HG03045 (cell line): ENCODE results near the gene PRSS1.
A peak's percentile ranks its signal among the peaks of the same experiment; 100 is the strongest.
"Not testable (repeated sequence)": the region's sequence is repeated elsewhere in the genome, so short reads cannot be mapped to it uniquely, and the experiment has no call there.

Experiments
- ATAC-seq: cut with Tn5 transposase; IDR thresholded peaks from one replicate; pipeline ENCODE4 v1.9.1; 2021; ENCODE audit warnings: mild to moderate bottlenecking, moderate library complexity; ENCODE audit not compliant: unreplicated experiment

PRSS1 gene

GRCh38 chr7:142749218-142749993 lies at the start of gene PRSS1:
Gene PRSS1, plus strand, starts transcription at chr7:142749472. Its CDS starts 13 bp downstream, at chr7:142749485.
- ATAC-seq = no peak

DNA sequence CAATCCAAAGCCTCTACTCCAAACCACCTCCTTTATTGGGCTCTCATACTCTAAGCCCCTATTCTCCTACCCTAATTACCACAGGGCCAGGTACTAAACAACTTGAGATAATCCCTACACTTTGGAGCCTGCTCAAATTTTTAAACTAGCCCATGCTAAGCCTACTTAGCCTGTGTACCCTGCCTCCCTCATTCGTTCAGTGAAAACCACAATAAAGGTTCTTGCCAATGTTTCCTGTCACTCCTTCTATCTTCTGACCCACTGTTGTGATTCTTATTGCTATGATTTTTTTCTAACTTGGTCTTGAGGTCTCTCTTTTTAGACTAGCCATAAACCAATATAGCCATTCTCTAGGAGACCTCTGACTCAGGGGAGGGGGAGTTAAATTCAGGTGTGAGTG lies 48.3 kb upstream of the PRSS1 start:
- not testable (repeated sequence) for ATAC-seq

GRCh38 chr7:142703655-142704305 lies 45.5 kb upstream of the PRSS1 start:
- no peak for ATAC-seq

DNA sequence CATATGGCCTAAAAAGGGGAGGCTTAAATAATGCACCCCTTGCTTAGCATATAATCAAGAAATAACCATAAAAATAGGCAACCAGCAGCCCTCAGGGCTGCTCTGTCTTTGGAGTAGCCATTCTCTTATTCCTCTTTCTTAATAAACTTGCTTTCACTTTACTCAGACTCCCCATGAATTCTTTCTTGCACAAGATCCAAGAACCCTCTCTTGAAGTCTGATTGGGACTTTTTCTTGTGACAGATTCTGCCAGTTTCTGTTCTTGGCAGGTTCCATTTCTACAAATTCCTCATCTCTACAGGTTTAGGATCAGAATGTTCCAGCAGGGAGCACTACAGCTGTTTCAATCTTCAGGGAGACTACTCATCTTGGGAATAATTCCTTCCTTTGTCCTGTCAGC lies 40.5 kb upstream of the PRSS1 start:
- ATAC-seq = not testable (repeated sequence)

DNA sequence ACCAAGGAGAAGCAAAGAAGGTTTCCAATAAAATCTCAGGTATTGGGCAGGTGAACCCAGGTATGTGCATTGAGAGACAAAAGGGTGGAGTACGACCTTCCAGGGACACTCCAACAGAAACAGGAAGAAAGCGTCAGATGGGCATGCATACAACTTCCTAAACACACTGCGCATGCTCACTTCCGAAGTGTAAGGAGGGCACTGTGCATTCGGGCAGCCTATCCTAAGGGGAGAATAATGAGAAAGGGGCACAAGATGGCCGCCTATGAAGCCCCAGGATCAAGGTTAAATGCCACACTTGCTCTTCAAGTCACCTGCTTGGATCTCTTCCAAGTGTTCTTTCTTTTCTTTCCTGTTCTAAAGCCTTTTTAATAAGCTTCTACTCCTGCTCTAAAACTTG lies 39.4 kb upstream of the PRSS1 start:
- ATAC-seq = no peak

DNA sequence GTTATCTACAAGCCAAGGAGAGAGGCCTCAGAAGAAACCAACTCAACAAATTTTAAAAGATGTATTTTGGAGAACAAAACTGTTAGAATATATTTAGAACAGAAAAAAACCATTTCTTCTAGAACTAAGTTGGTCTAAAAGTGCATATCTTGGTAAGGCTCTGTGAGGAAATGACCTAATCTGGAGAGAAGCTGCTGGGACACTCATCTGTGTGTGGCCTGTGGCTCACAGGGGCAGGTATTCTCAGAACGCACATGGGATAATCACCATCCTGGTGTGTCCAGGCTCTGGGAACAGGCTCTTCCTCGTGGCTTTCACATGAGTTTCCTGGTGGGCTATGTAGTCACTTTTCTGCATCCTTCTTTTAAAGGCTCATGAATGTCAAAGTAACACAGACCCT lies 38.1 kb upstream of the PRSS1 start:
- no peak for ATAC-seq

- ATAC-seq = no peak
Measured at GRCh38 chr7:142711746-142712616, 37.3 kb upstream of the PRSS1 start.

DNA sequence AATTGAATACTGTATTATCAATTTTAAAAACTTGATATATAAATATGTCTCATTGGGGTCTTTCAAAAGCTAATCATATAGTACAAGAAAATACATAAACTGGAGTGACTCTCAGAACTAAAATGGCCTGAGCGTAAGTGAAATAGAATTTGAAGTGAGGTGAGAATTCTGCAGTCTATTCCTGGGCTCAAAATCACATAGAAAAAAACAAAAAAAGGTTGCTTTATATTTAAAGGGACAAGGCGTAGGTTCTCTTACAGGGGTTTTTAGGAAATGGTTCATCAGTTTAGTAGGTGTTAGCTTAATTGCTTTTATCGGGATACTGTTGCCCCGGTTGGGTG lies 36.7 kb upstream of the PRSS1 start:
- no peak for ATAC-seq

DNA sequence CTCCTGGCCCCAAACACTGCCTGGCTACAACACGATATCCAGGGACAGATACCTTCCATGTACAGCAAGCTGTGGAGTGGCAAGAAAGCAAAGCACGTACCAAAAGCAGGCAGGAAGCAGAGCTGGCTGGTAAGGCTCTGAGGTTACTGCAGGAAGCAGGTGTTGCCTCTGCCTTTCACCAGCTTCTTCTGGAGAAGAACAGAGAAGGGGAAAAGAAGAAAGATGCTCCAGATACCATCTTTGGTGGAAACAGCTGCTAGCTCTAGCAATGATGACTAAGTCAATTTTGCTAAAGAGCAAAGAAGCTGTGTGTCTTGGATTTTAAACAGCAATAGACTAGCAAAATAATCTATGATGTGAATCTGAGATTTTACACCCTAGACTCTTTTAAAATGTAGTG lies 34.9 kb upstream of the PRSS1 start:
- no peak for ATAC-seq

- no peak for ATAC-seq
Measured at GRCh38 chr7:142716596-142716995, 32.7 kb upstream of the PRSS1 start.

- no peak for ATAC-seq
Measured at GRCh38 chr7:142717453-142717852, 31.8 kb upstream of the PRSS1 start.

- ATAC-seq = no peak
Measured at GRCh38 chr7:142718313-142718712, 31.0 kb upstream of the PRSS1 start.

- ATAC-seq = no peak
Measured at GRCh38 chr7:142720172-142720773, 29.0 kb upstream of the PRSS1 start.

DNA sequence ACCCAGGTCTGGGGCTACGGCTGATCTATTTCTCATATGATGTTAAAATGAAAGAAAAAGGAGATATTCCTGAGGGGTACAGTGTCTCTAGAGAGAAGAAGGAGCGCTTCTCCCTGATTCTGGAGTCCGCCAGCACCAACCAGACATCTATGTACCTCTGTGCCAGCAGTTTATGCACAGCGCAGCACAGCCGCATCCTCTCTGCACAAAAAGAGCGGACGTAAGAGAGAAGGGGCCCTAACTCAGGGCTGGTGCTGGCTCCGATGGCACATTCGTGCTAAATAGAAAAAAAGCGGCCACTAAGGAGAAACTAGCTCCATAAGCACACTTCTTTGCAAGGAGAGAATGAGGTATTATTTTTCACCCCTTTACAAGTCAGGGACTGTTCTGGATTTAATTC lies 28.3 kb upstream of the PRSS1 start:
- ATAC-seq = no peak

DNA sequence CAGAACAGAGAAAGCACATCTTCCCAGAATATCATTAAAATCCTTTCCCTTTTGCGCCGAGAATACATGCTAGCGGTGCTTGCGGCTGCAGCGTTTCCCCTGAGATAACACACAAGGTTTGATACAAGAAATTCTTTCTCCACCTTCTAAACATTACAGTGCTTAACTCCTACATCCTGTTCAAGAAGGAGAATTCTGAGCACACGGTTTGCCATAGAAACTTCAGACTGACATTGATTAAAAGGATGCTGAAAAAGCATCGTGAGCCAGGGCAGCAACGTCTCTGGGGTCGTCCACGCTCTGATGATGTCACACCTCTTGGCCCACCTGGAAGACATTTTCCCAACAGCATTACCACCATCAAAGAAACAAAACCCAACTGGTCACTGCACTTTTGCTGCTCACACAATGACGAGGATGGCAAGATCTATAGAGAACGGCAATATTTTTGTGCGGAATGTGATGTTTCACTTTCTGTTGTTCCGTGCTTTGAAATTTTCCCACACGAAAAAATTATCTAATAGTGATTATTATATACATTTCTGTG lies 27.0 kb upstream of the PRSS1 start:
- ATAC-seq = no peak

DNA sequence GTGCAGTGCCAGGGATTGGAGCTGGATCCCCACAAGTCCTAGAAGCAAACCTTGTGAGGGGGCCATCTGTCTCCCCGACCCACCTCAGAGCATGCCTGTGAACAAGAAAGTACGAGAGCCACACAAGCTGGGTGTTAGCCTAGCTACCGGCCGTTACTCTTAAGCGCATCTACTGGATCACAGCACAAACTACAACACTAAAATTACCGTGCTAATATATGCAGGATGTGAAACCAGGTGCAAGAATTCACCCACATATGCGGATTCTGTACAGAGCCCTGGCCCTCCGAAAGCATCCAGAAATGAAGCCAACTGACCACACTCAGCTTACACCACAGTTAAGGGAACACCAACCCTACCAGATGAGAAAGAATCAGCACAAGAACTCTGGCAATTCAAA lies 16.0 kb upstream of the PRSS1 start:
- no peak for ATAC-seq

DNA sequence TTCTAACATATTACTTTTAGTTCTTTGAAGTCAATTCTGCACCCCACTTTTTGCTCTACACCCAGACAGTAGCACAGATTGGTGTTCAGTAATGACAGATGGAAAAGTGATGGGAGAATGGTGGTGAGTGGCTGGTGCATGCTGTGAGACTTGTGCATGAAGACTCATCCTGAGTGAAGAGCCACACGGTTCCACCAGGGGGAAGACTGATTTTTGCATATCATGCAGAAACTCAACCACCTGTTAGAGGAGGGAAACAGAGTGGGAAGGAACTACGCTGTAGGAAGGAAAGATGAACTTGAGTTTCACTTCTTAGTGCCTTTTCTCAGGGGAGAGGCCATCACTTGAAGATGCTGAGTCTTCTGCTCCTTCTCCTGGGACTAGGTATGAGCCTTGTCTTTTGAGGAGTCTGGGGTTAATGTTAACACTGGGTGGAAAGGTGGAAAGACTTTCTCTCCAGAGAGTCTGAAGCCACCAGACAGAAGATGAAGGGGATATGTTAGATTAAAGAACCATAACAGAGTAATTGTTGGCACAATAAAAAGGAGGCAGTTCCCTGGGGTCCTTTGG lies 9.3 kb upstream of the PRSS1 start:
- peak; percentile 90 for ATAC-seq

DNA sequence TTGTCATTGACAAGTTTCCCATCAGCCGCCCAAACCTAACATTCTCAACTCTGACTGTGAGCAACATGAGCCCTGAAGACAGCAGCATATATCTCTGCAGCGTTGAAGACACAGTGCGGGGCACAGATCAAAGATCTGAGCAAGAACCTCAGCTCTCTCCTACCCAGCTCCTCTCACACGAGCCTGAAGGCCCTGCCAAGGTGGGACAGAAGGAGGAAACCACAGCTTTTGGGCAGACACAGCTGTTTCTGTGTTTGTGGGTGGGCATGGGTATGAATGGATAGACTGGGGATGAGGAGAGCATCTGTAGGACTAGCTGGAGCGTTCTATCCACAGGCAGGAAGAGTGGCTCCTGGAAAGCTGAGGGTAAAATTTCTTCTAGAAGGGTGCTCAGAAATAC lies 8.5 kb upstream of the PRSS1 start:
- no peak for ATAC-seq

- not testable (repeated sequence) for ATAC-seq
Measured at GRCh38 chr7:142741932-142742331, 7.3 kb upstream of the PRSS1 start.

GRCh38 chr7:142745091-142745635 lies 4.1 kb upstream of the PRSS1 start:
- no peak for ATAC-seq
